IPS DF 6.9 (cell line): ENCODE measurements around the gene ADAMTS17.

Experiments used
- DNase-seq: peaks from one replicate; pipeline ENCODE4 v3.0.0-alpha.2; 2013; ENCODE audit warnings: low read depth, low spot score
- H3K27ac ChIP-seq: one replicate; pipeline ENCODE4 v1.5.1; 2013; ENCODE audit warnings: low read length, control low read depth
- H3K27me3 ChIP-seq: 2 replicates; pipeline ENCODE4 v1.6.1; 2013; ENCODE audit warnings: mild to moderate bottlenecking, low read length; ENCODE audit not compliant: control insufficient read depth, insufficient read depth
- H3K36me3 ChIP-seq: 2 replicates; pipeline ENCODE4 v1.6.1; 2013; ENCODE audit warnings: low read length; ENCODE audit not compliant: control insufficient read depth, insufficient read depth
- H3K4me1 ChIP-seq: 2 replicates; pipeline ENCODE4 v1.6.1; 2013; ENCODE audit warnings: low read length; ENCODE audit not compliant: control insufficient read depth, insufficient read depth
- H3K4me3 ChIP-seq: 2 replicates; pipeline ENCODE4 v1.5.1; 2013; ENCODE audit warnings: mild to moderate bottlenecking, low read length
- H3K9me3 ChIP-seq: 2 replicates; pipeline ENCODE4 v1.6.1; 2013; ENCODE audit warnings: low read length, inconsistent platforms; ENCODE audit not compliant: control insufficient read depth, insufficient read depth
- WGBS: extraction: QIAGEN DNeasy Blood & Tissue Kit; methylation state at CpG from one replicate; pipeline ENCODE4 v1.1.7; 2013; ENCODE audit warnings: mixed read lengths, missing lambda C conversion rate; ENCODE audit not compliant: insufficient read length, insufficient coverage; 5-methylcytosine and 5-hydroxymethylcytosine counted together

Gene ADAMTS17

GRCh38 chr15:99977929-99978328 lies 363.8 kb downstream of the ADAMTS17 start:
- Histone ChIP-seq H3K9me3 (no peaks in the 10 kb centered on the region), H3K27me3 (no peaks in the 10 kb centered on the region), H3K36me3 (no peaks in the 10 kb centered on the region), H3K4me3 (no peak overlapping the region), H3K27ac (no peak overlapping the region), H3K4me1 (peaks cover 8% of the 10 kb centered on the region)
- no peak for DNase-seq
- WGBS = no CpG with 5 or more reads among the region's 10 CpGs

GRCh38 chr15:99976811-99977271 lies 364.9 kb downstream of the ADAMTS17 start:
- Histone ChIP-seq H3K4me1 (peaks cover 2% of the 10 kb centered on the region), H3K27ac (no peak overlapping the region), H3K4me3 (no peak overlapping the region), H3K9me3 (no peaks in the 10 kb centered on the region), H3K27me3 (no peaks in the 10 kb centered on the region), H3K36me3 (no peaks in the 10 kb centered on the region)
- DNase-seq = no peak
- no CpG with 5 or more reads among the region's 9 CpGs for WGBS

GRCh38 chr15:99976000-99976399 lies 365.8 kb downstream of the ADAMTS17 start:
- no CpG with 5 or more reads among the region's 16 CpGs for WGBS
- no peak overlapping the region for H3K27ac ChIP-seq
- H3K4me3 ChIP-seq = no peak overlapping the region
- no peak for DNase-seq
- H3K4me1 ChIP-seq = peaks cover 2% of the 10 kb centered on the region
- no peaks in the 10 kb centered on the region for H3K36me3 ChIP-seq
- H3K27me3 ChIP-seq = no peaks in the 10 kb centered on the region
- no peaks in the 10 kb centered on the region for H3K9me3 ChIP-seq

- no CpG with 5 or more reads among the region's 17 CpGs for WGBS
- no peaks in the 10 kb centered on the region for H3K36me3 ChIP-seq
- no peak overlapping the region for H3K4me3 ChIP-seq
- DNase-seq = no peak
- peaks cover 2% of the 10 kb centered on the region for H3K4me1 ChIP-seq
- H3K9me3 ChIP-seq = no peaks in the 10 kb centered on the region
- no peak overlapping the region for H3K27ac ChIP-seq
- H3K27me3 ChIP-seq = no peaks in the 10 kb centered on the region
Measured at GRCh38 chr15:99974246-99974645, 367.5 kb downstream of the ADAMTS17 start.

- H3K4me1 ChIP-seq = peaks cover 2% of the 10 kb centered on the region
Measured at GRCh38 chr15:99973351-99973750, 368.4 kb downstream of the ADAMTS17 start.

GRCh38 chr15:99970891-99971430 lies 370.8 kb downstream of the ADAMTS17 start:
- Histone ChIP-seq H3K4me1 (no peaks in the 10 kb centered on the region; the same call in 1 of the 2 replicates), H3K27me3 (no peaks in the 10 kb centered on the region), H3K9me3 (no peaks in the 10 kb centered on the region), H3K27ac (no peak overlapping the region), H3K36me3 (no peaks in the 10 kb centered on the region), H3K4me3 (no peak overlapping the region)
- WGBS = no CpG with 5 or more reads among the region's 9 CpGs
- no peak for DNase-seq

More at GRCh38 chr15:99973351-99973750, 368.4 kb downstream of the ADAMTS17 start:
- DNase-seq = no peak
- Histone ChIP-seq H3K36me3 (no peaks in the 10 kb centered on the region), H3K27ac (no peak overlapping the region), H3K4me3 (no peak overlapping the region), H3K9me3 (no peaks in the 10 kb centered on the region), H3K27me3 (no peaks in the 10 kb centered on the region)
- no CpG with 5 or more reads among the region's 11 CpGs for WGBS

GRCh38 chr15:99969261-99969920 lies 372.4 kb downstream of the ADAMTS17 start:
- no peak overlapping the region for H3K27ac ChIP-seq
- no peaks in the 10 kb centered on the region for H3K36me3 ChIP-seq
- no CpG with 5 or more reads among the region's 8 CpGs for WGBS
- no peak for DNase-seq
- H3K4me3 ChIP-seq = no peak overlapping the region
- H3K9me3 ChIP-seq = no peaks in the 10 kb centered on the region
- H3K4me1 ChIP-seq = no peaks in the 10 kb centered on the region
- H3K27me3 ChIP-seq = no peaks in the 10 kb centered on the region

GRCh38 chr15:99967841-99968371 lies 373.9 kb downstream of the ADAMTS17 start:
- Histone ChIP-seq H3K9me3 (no peaks in the 10 kb centered on the region), H3K4me3 (no peak overlapping the region), H3K36me3 (no peaks in the 10 kb centered on the region), H3K27me3 (no peaks in the 10 kb centered on the region), H3K27ac (no peak overlapping the region), H3K4me1 (no peaks in the 10 kb centered on the region)
- no CpG with 5 or more reads among the region's 11 CpGs for WGBS
- no peak for DNase-seq

- Histone ChIP-seq H3K36me3 (no peaks in the 10 kb centered on the region), H3K4me1 (no peaks in the 10 kb centered on the region), H3K4me3 (no peak overlapping the region), H3K27me3 (no peaks in the 10 kb centered on the region), H3K9me3 (no peaks in the 10 kb centered on the region), H3K27ac (no peak overlapping the region)
- no CpG with 5 or more reads among the region's 3 CpGs for WGBS
- DNase-seq = no peak
Measured at GRCh38 chr15:99966815-99967214, 375.0 kb downstream of the ADAMTS17 start.

GRCh38 chr15:99965376-99965775 lies 376.4 kb downstream of the ADAMTS17 start:
- no peak for DNase-seq
- WGBS = no CpG with 5 or more reads among the region's 7 CpGs
- H3K4me1 ChIP-seq = no peaks in the 10 kb centered on the region
- no peaks in the 10 kb centered on the region for H3K9me3 ChIP-seq
- no peak overlapping the region for H3K27ac ChIP-seq
- H3K4me3 ChIP-seq = no peak overlapping the region
- no peaks in the 10 kb centered on the region for H3K27me3 ChIP-seq
- H3K36me3 ChIP-seq = no peaks in the 10 kb centered on the region
